GM19025 (cell line): ENCODE results near the gene CDH23.
A peak's percentile ranks its signal among the peaks of the same experiment; 100 is the strongest.

Experiments
- ATAC-seq: cut with Tn5 transposase; IDR thresholded peaks from one replicate; pipeline ENCODE4 v1.9.1; 2021; ENCODE audit warnings: mild to moderate bottlenecking, low read depth, moderate library complexity; ENCODE audit not compliant: unreplicated experiment

CDH23 gene

GRCh38 chr10:71692598-71693306 is 296.0 kb downstream of the CDH23 start:
- no peak for ATAC-seq

- no peak for ATAC-seq
These were observed 296.7 kb downstream of the CDH23 start for GRCh38 chr10:71693377-71693776.

GRCh38 chr10:71694039-71694501 is 297.4 kb downstream of the CDH23 start:
- no peak for ATAC-seq

GRCh38 chr10:71694567-71694968 is 297.8 kb downstream of the CDH23 start:
- ATAC-seq = peak; percentile 88

GRCh38 chr10:71695502-71696476 is 299.1 kb downstream of the CDH23 start:
- ATAC-seq = no peak

GRCh38 chr10:71696628-71697326 is 300.1 kb downstream of the CDH23 start:
- ATAC-seq = no peak

GRCh38 chr10:71697938-71698709 is 301.4 kb downstream of the CDH23 start:
- ATAC-seq = no peak

GRCh38 chr10:71698737-71699136 is 302.0 kb downstream of the CDH23 start:
- no peak for ATAC-seq

- ATAC-seq = no peak
These were observed 304.1 kb downstream of the CDH23 start for GRCh38 chr10:71700731-71701368.

GRCh38 chr10:71701496-71702132 is 304.9 kb downstream of the CDH23 start:
- ATAC-seq = no peak

- no peak for ATAC-seq
These were observed 306.9 kb downstream of the CDH23 start for GRCh38 chr10:71703577-71703976.

- no peak for ATAC-seq
These were observed 308.1 kb downstream of the CDH23 start for GRCh38 chr10:71704816-71705215.

- ATAC-seq = no peak
These were observed 308.9 kb downstream of the CDH23 start for GRCh38 chr10:71705582-71705981.

- ATAC-seq = no peak
These were observed 309.7 kb downstream of the CDH23 start for GRCh38 chr10:71706216-71707121.

- ATAC-seq = no peak
These were observed 310.6 kb downstream of the CDH23 start for GRCh38 chr10:71707240-71707789.

- no peak for ATAC-seq
These were observed 311.6 kb downstream of the CDH23 start for GRCh38 chr10:71708301-71708703.

GRCh38 chr10:71708897-71709882 is 312.5 kb downstream of the CDH23 start:
- ATAC-seq = no peak
